ENCODE measurements around the gene TWIST2.

DNA sequence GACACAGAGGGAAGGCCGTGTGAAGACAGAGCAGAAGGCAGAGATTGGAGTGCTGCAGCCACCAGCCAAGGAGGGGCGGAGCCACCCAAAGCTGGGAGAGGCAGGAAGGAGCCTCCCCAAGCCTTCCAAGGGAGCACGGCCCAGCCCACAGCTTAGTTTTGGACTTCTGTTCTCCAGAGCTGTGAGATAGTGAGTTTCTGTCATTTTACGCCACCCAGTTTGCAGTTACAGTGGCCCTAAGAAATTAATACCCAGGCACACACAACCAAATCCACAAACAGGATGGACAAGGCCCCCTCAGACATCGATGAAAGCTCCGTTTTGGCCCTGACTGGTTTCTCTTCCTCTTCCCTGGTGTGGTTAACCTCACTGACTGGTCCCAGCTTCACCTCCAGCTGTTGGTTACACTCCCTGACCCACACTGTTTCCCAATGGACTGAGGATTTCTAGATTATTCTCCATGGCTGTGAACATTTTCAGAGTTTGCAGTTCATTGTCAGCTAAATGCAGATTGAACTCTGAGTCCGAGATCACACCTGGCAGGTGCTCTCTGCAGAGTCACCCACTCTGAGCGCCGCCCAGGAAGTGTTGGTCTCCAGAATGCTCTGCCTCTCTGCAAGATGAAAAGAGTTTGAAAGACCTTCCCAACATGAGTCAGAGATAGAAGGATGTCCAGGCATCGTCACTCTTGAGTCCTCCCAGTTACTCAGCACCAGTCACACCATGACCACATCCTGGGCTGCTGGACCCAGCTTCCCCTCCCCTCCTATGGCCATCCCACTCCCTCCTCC, 100.2 kb downstream of the TWIST2 start:
- TF ChIP-seq POLR2A (IDR thresholded peaks at IDR 0.05): no peak
- TF ChIP-seq, protein P1, sequence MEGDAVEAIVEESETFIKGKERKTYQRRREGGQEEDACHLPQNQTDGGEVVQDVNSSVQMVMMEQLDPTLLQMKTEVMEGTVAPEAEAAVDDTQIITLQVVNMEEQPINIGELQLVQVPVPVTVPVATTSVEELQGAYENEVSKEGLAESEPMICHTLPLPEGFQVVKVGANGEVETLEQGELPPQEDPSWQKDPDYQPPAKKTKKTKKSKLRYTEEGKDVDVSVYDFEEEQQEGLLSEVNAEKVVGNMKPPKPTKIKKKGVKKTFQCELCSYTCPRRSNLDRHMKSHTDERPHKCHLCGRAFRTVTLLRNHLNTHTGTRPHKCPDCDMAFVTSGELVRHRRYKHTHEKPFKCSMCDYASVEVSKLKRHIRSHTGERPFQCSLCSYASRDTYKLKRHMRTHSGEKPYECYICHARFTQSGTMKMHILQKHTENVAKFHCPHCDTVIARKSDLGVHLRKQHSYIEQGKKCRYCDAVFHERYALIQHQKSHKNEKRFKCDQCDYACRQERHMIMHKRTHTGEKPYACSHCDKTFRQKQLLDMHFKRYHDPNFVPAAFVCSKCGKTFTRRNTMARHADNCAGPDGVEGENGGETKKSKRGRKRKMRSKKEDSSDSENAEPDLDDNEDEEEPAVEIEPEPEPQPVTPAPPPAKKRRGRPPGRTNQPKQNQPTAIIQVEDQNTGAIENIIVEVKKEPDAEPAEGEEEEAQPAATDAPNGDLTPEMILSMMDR (IDR thresholded peaks at IDR 0.05): no peak

Measured in thyroid gland (tissue), 4 donors.